ENCODE data around the gene TRIM47. TPM values are rescaled to one million over a fixed set of nuclear protein-coding genes. Genes with fewer than 3 reads are reported as not detected.

Gene TRIM47
- total RNA-seq, 1 experiment from 2014 or later, result 48.3 TPM

DNA sequence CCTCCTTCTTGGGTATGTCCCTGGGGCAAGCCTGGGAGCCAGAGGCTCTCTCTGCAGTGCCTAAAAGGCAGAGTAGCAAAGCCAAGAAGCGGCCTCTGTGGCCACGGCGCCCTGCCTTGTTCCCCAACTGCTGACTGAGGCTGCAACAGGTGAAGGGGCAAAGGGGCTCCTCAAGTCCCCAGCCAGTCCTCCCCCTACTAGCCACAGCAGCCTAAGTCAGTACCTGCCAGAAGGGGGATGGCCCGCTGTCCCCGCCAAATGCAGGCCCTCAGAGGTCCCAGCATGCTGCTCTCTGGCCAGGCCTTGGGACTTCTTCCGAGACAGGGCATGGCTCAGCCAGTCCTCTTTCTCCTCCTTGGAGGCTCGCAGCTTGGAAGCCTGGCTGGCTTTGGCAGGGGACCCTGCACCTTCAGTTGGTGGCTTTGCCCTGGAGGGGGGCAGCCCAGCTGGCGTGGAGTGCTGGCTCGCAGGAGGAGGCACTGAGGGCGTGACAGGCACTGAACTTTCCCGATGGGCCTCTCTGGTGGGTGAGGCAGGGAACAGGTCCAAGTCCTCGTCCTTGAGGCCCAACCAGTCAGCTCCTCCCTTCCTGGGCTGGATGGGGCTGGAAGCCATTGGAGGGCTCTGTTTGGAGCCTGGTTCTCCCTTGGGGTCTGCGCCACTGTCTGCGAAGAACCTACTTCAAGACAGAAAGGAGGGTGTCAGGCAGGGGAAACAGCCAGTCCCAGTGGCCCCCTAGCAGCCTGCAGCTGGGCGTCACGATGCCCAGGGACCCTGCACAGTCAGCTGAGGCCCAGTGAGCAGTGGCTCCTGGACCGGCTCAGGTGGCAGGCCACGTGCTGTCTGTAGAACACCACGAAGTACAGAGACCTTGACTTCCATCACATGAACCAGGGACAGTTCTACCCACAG lies 44.8 kb upstream of the TRIM47 start:
- CTCF ChIA-PET, result no interaction called here
- TF ChIP-seq, protein P1, sequence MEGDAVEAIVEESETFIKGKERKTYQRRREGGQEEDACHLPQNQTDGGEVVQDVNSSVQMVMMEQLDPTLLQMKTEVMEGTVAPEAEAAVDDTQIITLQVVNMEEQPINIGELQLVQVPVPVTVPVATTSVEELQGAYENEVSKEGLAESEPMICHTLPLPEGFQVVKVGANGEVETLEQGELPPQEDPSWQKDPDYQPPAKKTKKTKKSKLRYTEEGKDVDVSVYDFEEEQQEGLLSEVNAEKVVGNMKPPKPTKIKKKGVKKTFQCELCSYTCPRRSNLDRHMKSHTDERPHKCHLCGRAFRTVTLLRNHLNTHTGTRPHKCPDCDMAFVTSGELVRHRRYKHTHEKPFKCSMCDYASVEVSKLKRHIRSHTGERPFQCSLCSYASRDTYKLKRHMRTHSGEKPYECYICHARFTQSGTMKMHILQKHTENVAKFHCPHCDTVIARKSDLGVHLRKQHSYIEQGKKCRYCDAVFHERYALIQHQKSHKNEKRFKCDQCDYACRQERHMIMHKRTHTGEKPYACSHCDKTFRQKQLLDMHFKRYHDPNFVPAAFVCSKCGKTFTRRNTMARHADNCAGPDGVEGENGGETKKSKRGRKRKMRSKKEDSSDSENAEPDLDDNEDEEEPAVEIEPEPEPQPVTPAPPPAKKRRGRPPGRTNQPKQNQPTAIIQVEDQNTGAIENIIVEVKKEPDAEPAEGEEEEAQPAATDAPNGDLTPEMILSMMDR (conservative IDR thresholded peaks at IDR 0.05), result no peak
- no peak for TF ChIP-seq EZH2 (IDR thresholded peaks at IDR 0.05; ENCODE audit: low read depth)
- H3K9me3 ChIP-seq (ENCODE audit: insufficient read depth, low read depth), result no peaks in the 10 kb centered on the region

DNA sequence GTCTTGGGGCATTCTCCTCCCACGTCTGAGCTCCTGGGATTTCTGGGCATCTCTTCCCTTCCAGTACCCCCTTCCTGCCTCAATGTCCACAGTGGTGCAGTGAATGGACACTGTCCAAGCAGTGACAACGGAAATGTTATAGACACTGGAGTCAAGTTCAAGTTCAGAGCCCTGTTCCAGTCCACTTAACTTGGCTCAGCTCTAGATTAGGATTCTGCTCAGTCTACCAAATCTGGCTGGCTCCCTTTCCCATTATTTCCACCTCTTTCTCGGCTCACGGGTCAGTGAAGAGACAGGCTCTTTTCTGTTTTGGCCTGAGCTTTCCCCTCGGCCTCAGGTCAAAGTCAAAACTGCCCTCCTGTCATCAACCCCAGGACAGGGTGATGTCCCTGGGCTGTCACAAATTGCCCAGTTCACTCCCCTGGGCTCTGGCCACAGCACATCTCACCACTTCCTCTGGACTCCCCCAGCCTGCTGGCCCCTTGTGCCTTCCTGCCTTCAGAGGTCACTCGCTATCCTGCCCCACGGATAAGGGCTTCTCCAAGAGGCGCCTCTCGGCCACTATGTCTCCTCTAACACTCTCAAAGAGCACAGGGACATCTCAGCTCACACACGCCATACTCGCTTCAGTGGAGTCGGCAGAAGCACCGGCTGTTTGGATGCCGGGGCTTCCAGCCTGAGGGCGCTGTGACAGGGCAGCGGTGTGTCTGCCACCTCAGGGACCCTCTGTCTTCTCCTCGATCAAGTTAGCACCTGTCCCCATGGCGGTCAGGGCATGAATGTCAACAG lies 44.0 kb upstream of the TRIM47 start:
- Histone ChIP-seq H4K20me1 (ENCODE audit: insufficient read depth) (no peaks in the 10 kb centered on the region), H3K36me3 (ENCODE audit: low read depth) (no peaks in the 10 kb centered on the region), H3K79me2 (ENCODE audit: low read depth) (no peaks in the 10 kb centered on the region), H3K4me2 (no peak overlapping the region), H3K27ac (no peak overlapping the region), H2AFZ (no peak overlapping the region), H3K4me3 (no peak overlapping the region), H3K9me2 (ENCODE audit: insufficient read depth) (no peaks in the 10 kb centered on the region), H3F3A (ENCODE audit: insufficient read depth, low read depth) (no peaks in the 10 kb centered on the region), H3K4me1 (replicated peaks; ENCODE audit: insufficient read depth) (no peaks in the 10 kb centered on the region), H3K27me3 (ENCODE audit: insufficient read depth, low read depth) (no peaks in the 10 kb centered on the region), H3K9me3 (ENCODE audit: insufficient read depth, low read depth) (no peaks in the 10 kb centered on the region)
- intact Hi-C loops (cut with micrococcal nuclease; ENCODE audit: unreplicated experiment), result no loop called here
- POLR2A ChIA-PET (ENCODE audit: unreplicated experiment), result no interaction called here
- no TSS peak for BruUV-seq (replicated peaks)
- TF ChIP-seq EZH2 (IDR thresholded peaks at IDR 0.05; ENCODE audit: low read depth), result no peak
- TF ChIP-seq, protein P1 (conservative IDR thresholded peaks at IDR 0.05), result no peak
- DNase-seq, result no peak
- CTCF ChIA-PET, result no interaction called here

More for the DNA sequence above, 44.8 kb upstream of the TRIM47 start:
- no peak overlapping the region for H3K4me3 ChIP-seq
- intact Hi-C loops (cut with micrococcal nuclease; ENCODE audit: unreplicated experiment), result no loop called here
- H3F3A ChIP-seq (ENCODE audit: insufficient read depth, low read depth), result no peaks in the 10 kb centered on the region
- H3K27me3 ChIP-seq (ENCODE audit: insufficient read depth, low read depth), result no peaks in the 10 kb centered on the region
- H3K36me3 ChIP-seq (ENCODE audit: low read depth), result no peaks in the 10 kb centered on the region
- H3K9me2 ChIP-seq (ENCODE audit: insufficient read depth), result no peaks in the 10 kb centered on the region
- DNase-seq, result no peak
- no peak overlapping the region for H3K27ac ChIP-seq
- no peak overlapping the region for H3K4me2 ChIP-seq
- BruUV-seq (replicated peaks), result no TSS peak
- H3K4me1 ChIP-seq (replicated peaks; ENCODE audit: insufficient read depth), result no peaks in the 10 kb centered on the region
- POLR2A ChIA-PET (ENCODE audit: unreplicated experiment), result no interaction called here
- H2AFZ ChIP-seq, result no peak overlapping the region
- no peaks in the 10 kb centered on the region for H4K20me1 ChIP-seq (ENCODE audit: insufficient read depth)
- H3K79me2 ChIP-seq (ENCODE audit: low read depth), result no peaks in the 10 kb centered on the region

DNA sequence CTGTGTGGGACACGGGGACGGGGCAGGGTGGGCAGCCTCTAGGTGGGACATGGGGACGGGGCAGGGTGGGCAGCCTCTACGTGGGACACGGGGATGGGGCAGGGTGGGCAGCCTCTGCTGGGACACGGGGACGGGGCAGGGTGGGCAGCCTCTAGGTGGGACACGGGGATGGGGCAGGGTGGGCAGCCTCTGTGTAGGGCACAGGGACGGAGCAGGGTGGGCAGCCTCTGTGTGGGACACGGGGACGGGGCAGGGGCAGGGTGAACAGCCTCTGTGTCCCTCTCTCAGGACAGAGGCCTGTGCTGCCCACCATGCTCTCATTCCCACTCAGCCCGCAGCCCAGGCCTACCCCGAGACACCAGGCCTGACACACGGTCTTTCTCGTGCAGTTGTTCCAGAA lies 43.2 kb upstream of the TRIM47 start:
- Histone ChIP-seq H3K4me2 (no peak overlapping the region), H3K27me3 (ENCODE audit: insufficient read depth, low read depth) (no peaks in the 10 kb centered on the region), H2AFZ (no peak overlapping the region), H3K9me2 (ENCODE audit: insufficient read depth) (no peaks in the 10 kb centered on the region), H3K79me2 (ENCODE audit: low read depth) (no peaks in the 10 kb centered on the region), H3F3A (ENCODE audit: insufficient read depth, low read depth) (no peaks in the 10 kb centered on the region), H3K4me3 (no peak overlapping the region), H3K9me3 (ENCODE audit: insufficient read depth, low read depth) (no peaks in the 10 kb centered on the region), H3K36me3 (ENCODE audit: low read depth) (no peaks in the 10 kb centered on the region), H3K27ac (no peak overlapping the region), H3K4me1 (replicated peaks; ENCODE audit: insufficient read depth) (no peaks in the 10 kb centered on the region), H4K20me1 (ENCODE audit: insufficient read depth) (no peaks in the 10 kb centered on the region)
- intact Hi-C loops (cut with micrococcal nuclease; ENCODE audit: unreplicated experiment), result no loop called here
- no peak for TF ChIP-seq EZH2 (IDR thresholded peaks at IDR 0.05; ENCODE audit: low read depth)
- TF ChIP-seq, protein P1 (conservative IDR thresholded peaks at IDR 0.05), result no peak
- BruUV-seq (replicated peaks), result no TSS peak
- CTCF ChIA-PET, result no interaction called here
- POLR2A ChIA-PET (ENCODE audit: unreplicated experiment), result interaction anchor here (0.7 kb wide), 1 partner anchor 66 kb away, joined by 7 read pairs; the partner anchor contains the start of gene WBP2
- DNase-seq, result no peak
